Measurements from ENCODE around the gene DCAF17.

DNA sequence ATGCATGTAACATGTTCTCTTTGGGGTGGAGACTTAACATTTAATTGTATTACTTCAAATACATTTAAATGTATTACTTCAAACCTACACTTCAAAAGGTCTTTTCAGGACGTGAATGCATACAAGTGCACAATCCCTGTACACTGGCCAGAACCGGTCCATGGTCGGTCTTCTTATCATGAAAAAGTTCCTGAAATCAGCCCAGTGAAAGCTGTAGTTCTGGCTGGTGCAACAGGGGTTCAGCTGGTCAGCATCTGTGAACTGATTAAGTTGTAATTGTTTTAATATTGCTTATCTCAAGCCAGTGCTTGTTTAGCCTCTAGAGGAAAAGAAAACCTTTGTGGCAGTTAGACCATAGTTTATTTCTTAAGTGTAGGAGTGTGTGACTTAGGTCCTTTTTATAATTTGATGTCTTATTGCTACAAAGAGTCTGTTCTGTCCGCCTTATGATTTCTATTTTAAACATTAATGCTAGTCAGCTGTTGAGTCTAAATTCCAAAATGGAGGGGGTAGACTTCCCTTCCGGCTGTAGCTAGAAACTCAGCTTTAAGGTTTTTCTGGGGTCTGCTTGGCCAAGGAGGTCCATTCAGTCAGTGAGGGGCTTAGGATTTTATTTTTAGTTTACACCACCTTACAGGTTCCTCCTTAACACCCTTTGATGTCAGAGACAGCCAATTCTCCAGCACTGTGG lies 87.5 kb downstream of the DCAF17 start:
- TF ChIP-seq, protein P1, sequence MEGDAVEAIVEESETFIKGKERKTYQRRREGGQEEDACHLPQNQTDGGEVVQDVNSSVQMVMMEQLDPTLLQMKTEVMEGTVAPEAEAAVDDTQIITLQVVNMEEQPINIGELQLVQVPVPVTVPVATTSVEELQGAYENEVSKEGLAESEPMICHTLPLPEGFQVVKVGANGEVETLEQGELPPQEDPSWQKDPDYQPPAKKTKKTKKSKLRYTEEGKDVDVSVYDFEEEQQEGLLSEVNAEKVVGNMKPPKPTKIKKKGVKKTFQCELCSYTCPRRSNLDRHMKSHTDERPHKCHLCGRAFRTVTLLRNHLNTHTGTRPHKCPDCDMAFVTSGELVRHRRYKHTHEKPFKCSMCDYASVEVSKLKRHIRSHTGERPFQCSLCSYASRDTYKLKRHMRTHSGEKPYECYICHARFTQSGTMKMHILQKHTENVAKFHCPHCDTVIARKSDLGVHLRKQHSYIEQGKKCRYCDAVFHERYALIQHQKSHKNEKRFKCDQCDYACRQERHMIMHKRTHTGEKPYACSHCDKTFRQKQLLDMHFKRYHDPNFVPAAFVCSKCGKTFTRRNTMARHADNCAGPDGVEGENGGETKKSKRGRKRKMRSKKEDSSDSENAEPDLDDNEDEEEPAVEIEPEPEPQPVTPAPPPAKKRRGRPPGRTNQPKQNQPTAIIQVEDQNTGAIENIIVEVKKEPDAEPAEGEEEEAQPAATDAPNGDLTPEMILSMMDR (IDR thresholded peaks at IDR 0.05), result no peak
- TF ChIP-seq POLR2AphosphoS5 (IDR thresholded peaks at IDR 0.05) (no peak), POLR2A (IDR thresholded peaks at IDR 0.05) (no peak), EP300 (IDR thresholded peaks at IDR 0.05) (no peak)

Data from sigmoid colon (tissue), 4 donors.